PC-9 (cell line): ENCODE results near the gene AFG1L. TPM values are rescaled to one million over a fixed set of nuclear protein-coding genes. Genes with fewer than 3 reads are reported as not detected.

Source experiments
- BruUV-seq: library from RNA; stranded (reverse); fragments of 400-500 nt; replicated peaks from 2 replicates; lab custom pipeline; 2021; lab: Mats Ljungman, UMichigan
- CTCF ChIA-PET: fragments of 300-600 bp; sonication (Branson Sonifier 250); formaldehyde crosslinking; loops from one replicate; lab custom pipeline; 2022; ENCODE audit warnings: antibody characterized with exemption; lab: Charles Lee
- POLR2A ChIA-PET: fragments of 300-600 bp; sonication (Branson Sonifier 250); formaldehyde crosslinking; loops from one replicate; lab custom pipeline; 2022; ENCODE audit warnings: antibody characterized with exemption; ENCODE audit not compliant: unreplicated experiment; lab: Charles Lee
- DNase-seq, 2 experiments: peaks; one replicate each; pipeline versions ENCODE4 v3.0.0 to v3.0.0-alpha.2; 2015 to 2022; ENCODE audit warnings: mixed read lengths in 1 of 2
- H2AFZ ChIP-seq: fragments of 200-600 bp; sonication (generic); 2 replicates; pipeline ENCODE4 v1.8.1; 2017; ENCODE audit warnings: antibody characterized with exemption
- H3F3A ChIP-seq: fragments of 200-600 bp; sonication (generic); 2 replicates; pipeline ENCODE4 v1.8.1; 2017; ENCODE audit warnings: antibody characterized with exemption, mild to moderate bottlenecking, low read depth; ENCODE audit not compliant: insufficient read depth
- H3K27ac ChIP-seq: fragments of 200-600 bp; sonication (generic); 2 replicates; pipeline ENCODE4 v1.6.1; 2016; ENCODE audit warnings: mixed run types
- H3K27me3 ChIP-seq: fragments of 200-600 bp; sonication (generic); 2 replicates; pipeline ENCODE4 v1.6.1; 2016; ENCODE audit warnings: low read depth, mixed run types; ENCODE audit not compliant: insufficient read depth
- H3K36me3 ChIP-seq: fragments of 200-600 bp; sonication (generic); 2 replicates; pipeline ENCODE4 v1.6.1; 2016; ENCODE audit warnings: low read depth, mixed run types
- H3K4me1 ChIP-seq: fragments of 200-600 bp; sonication (generic); replicated peaks from 2 replicates; pipeline ENCODE4 v1.6.1; 2016; ENCODE audit warnings: mixed run types; ENCODE audit not compliant: insufficient read depth
- H3K4me2 ChIP-seq: fragments of 200-600 bp; sonication (generic); 2 replicates; pipeline ENCODE4 v1.6.1; 2017; ENCODE audit warnings: mixed run types
- H3K4me3 ChIP-seq: fragments of 200-600 bp; sonication (generic); 2 replicates; pipeline ENCODE4 v1.6.1; 2016; ENCODE audit warnings: mixed run types
- H3K79me2 ChIP-seq: fragments of 200-600 bp; sonication (generic); 2 replicates; pipeline ENCODE4 v1.6.1; 2017; ENCODE audit warnings: low read depth, mixed run types
- H3K9me2 ChIP-seq: fragments of 200-600 bp; sonication (generic); 2 replicates; pipeline ENCODE4 v1.8.1; 2017; ENCODE audit warnings: mild to moderate bottlenecking; ENCODE audit not compliant: insufficient read depth
- H3K9me3 ChIP-seq: fragments of 200-600 bp; sonication (generic); 2 replicates; pipeline ENCODE4 v1.8.1; 2016; ENCODE audit warnings: low read depth; ENCODE audit not compliant: insufficient read depth
- H4K20me1 ChIP-seq: fragments of 200-600 bp; sonication (generic); 2 replicates; pipeline ENCODE4 v1.8.1; 2017; ENCODE audit not compliant: insufficient read depth
- EZH2 ChIP-seq: fragments of 200-600 bp; sonication (generic); IDR thresholded peaks from 2 replicates; pipeline ENCODE4 v1.8.0; 2017; ENCODE audit warnings: antibody characterized with exemption, low read depth
- intact Hi-C: fragments of 100-400 bp; cut with micrococcal nuclease; formaldehyde crosslinking; loops from one replicate; pipeline ENCODE4 v1.10.0; 2022; ENCODE audit not compliant: unreplicated experiment
- total RNA-seq: library from RNA; stranded (reverse); gene quantifications from 2 replicates; pipeline ENCODE4 v1.2.3, GENCODE V29; 2021
- TF ChIP-seq, protein P1 (sequence below): fragments of 200-600 bp; sonication (generic); conservative IDR thresholded peaks from 2 replicates; pipeline ENCODE4 v1.6.1; 2017; ENCODE audit warnings: mixed run types, antibody characterized with exemption, mild to moderate bottlenecking, moderate library complexity

Gene AFG1L
- total RNA-seq, 1 experiment from 2014 or later, result 8.9 TPM

DNA sequence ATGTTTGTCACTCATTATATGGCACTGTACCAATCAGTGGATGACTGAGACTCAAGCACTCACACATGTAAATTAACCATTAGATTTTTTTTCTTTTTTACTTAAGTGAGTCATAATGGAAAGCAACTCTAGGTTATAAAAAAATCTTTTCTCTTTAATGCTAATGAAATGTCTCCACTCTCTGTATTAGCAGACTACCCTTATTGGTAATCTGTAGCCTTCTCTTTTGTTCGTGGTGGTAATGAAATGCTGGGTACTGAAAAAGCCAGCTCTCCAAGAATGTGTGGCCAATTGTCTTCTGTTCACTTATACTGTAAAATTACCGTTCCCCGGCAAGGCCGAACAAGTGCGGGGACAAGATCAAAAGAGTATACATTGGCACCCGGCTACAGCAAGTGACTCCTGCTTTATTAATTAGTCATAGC lies 69.0 kb downstream of the AFG1L start:
- no peak for DNase-seq
- Histone ChIP-seq H3K9me2 (no peaks in the 10 kb centered on the region), H3K27me3 (no peaks in the 10 kb centered on the region), H2AFZ (no peak overlapping the region), H3K36me3 (no peaks in the 10 kb centered on the region), H3F3A (no peaks in the 10 kb centered on the region), H3K27ac (no peak overlapping the region), H4K20me1 (no peaks in the 10 kb centered on the region), H3K9me3 (no peaks in the 10 kb centered on the region), H3K79me2 (no peaks in the 10 kb centered on the region), H3K4me1 (peaks cover 8% of the 10 kb centered on the region), H3K4me3 (no peak overlapping the region), H3K4me2 (no peak overlapping the region)
- BruUV-seq, result no TSS peak
- TF ChIP-seq, protein P1, sequence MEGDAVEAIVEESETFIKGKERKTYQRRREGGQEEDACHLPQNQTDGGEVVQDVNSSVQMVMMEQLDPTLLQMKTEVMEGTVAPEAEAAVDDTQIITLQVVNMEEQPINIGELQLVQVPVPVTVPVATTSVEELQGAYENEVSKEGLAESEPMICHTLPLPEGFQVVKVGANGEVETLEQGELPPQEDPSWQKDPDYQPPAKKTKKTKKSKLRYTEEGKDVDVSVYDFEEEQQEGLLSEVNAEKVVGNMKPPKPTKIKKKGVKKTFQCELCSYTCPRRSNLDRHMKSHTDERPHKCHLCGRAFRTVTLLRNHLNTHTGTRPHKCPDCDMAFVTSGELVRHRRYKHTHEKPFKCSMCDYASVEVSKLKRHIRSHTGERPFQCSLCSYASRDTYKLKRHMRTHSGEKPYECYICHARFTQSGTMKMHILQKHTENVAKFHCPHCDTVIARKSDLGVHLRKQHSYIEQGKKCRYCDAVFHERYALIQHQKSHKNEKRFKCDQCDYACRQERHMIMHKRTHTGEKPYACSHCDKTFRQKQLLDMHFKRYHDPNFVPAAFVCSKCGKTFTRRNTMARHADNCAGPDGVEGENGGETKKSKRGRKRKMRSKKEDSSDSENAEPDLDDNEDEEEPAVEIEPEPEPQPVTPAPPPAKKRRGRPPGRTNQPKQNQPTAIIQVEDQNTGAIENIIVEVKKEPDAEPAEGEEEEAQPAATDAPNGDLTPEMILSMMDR, result no peak
- TF ChIP-seq EZH2, result no peak
- CTCF ChIA-PET, result no interaction called here
- POLR2A ChIA-PET, result no interaction called here
- intact Hi-C loops, result no loop called here

- no peaks in the 10 kb centered on the region for H3K9me3 ChIP-seq
- H3K4me2 ChIP-seq, result no peak overlapping the region
- no peaks in the 10 kb centered on the region for H3F3A ChIP-seq
- ChIA-PET CTCF (no interaction called here), POLR2A (no interaction called here)
- H3K27ac ChIP-seq, result no peak overlapping the region
- TF ChIP-seq, protein P1, result no peak
- TF ChIP-seq EZH2, result no peak
- H3K9me2 ChIP-seq, result no peaks in the 10 kb centered on the region
- H3K27me3 ChIP-seq, result no peaks in the 10 kb centered on the region
- peaks cover 8% of the 10 kb centered on the region for H3K4me1 ChIP-seq
- BruUV-seq, result no TSS peak
- intact Hi-C loops, result no loop called here
- DNase-seq, result no peak
- H3K79me2 ChIP-seq, result no peaks in the 10 kb centered on the region
- H3K4me3 ChIP-seq, result no peak overlapping the region
- H4K20me1 ChIP-seq, result no peaks in the 10 kb centered on the region
- H3K36me3 ChIP-seq, result no peaks in the 10 kb centered on the region
- no peak overlapping the region for H2AFZ ChIP-seq
Observed at GRCh38 chr6:108364470-108364869, 69.6 kb downstream of the AFG1L start.

DNA sequence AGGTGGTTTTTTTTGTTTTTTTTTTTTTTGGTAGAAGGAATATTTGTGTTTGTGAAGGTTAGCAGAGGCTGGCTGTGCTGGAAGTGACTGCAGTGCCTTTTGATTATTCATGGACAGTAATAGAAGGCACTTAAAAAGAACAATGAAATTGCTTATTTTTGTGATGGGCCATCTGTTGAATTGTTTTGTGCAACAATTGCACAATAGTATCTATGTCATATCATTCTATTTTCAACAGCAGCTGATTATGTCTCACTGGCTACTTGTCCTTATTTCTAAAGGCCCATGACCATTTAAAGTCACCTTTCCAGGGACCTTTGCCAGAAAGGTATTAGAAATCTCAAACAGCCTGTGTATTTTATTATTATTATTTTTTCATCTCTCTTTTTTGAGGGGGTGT lies 70.6 kb downstream of the AFG1L start:
- TF ChIP-seq, protein P1, result no peak
- no peak for TF ChIP-seq EZH2
- Histone ChIP-seq H3K4me2 (no peak overlapping the region), H3K4me3 (no peak overlapping the region), H3K9me2 (no peaks in the 10 kb centered on the region), H3K9me3 (no peaks in the 10 kb centered on the region), H3K36me3 (no peaks in the 10 kb centered on the region), H4K20me1 (no peaks in the 10 kb centered on the region), H3K4me1 (peaks cover 8% of the 10 kb centered on the region), H3K27ac (no peak overlapping the region), H2AFZ (no peak overlapping the region), H3K27me3 (no peaks in the 10 kb centered on the region), H3F3A (no peaks in the 10 kb centered on the region), H3K79me2 (no peaks in the 10 kb centered on the region)
- CTCF ChIA-PET, result no interaction called here
- no TSS peak for BruUV-seq
- no peak for DNase-seq
- intact Hi-C loops, result no loop called here
- POLR2A ChIA-PET, result no interaction called here
